Endothelial cell of umbilical vein (primary cell): ENCODE measurements around the gene TUBB4B. TPM values are rescaled to one million over a fixed set of nuclear protein-coding genes. Genes with fewer than 3 reads are reported as not detected.

Experiments
- BruUV-seq: library from RNA; stranded (reverse); fragments of 400-500 nt; replicated peaks from 2 replicates; lab custom pipeline; 2021; lab: Mats Ljungman, UMichigan
- CTCF ChIA-PET: fragments of 300-600, 350-600 bp; sonication (Branson Sonifier 250); formaldehyde crosslinking; loops from one replicate; lab custom pipeline; 2021; ENCODE audit warnings: antibody characterized with exemption, inconsistent platforms; lab: Charles Lee
- POLR2A ChIA-PET: fragments of 300-600, 350-600 bp; sonication (Branson Sonifier 250); formaldehyde crosslinking; loops from one replicate; lab custom pipeline; 2021; ENCODE audit warnings: antibody characterized with exemption, inconsistent platforms; lab: Charles Lee
- DNase-seq: peaks from one replicate; pipeline ENCODE4 v3.0.0-alpha.2; 2011; ENCODE audit warnings: low read depth, low spot score
- FAIRE-seq: peaks from 2 replicates; lab custom pipeline; 2011; peaks lifted over from hg19 to GRCh38; lab: Jason Lieb, UNC
- H2AFZ ChIP-seq: 2 replicates; pipeline ENCODE4 v1.6.0; 2012; ENCODE audit warnings: low read depth, low read length, control low read depth, inconsistent platforms
- H3K27ac ChIP-seq: 2 replicates; pipeline ENCODE4 v1.5.1; 2011; ENCODE audit warnings: low read depth, mild to moderate bottlenecking, control low read depth, low read length, moderate library complexity; ENCODE audit not compliant: insufficient read depth
- H3K27me3 ChIP-seq, 2 experiments: 2 replicates each; pipeline versions ENCODE4 v1.6.0 to v1.6.1; 2011; ENCODE audit warnings: low read length in 2 of 2, mixed read lengths in 1 of 2; ENCODE audit not compliant: control insufficient read depth in 2 of 2, insufficient read depth in 2 of 2
- H3K36me3 ChIP-seq, 2 experiments: 2 replicates in 1 of 2; 3 replicates in 1 of 2; pipeline ENCODE4 v1.5.1; 2011; ENCODE audit warnings: low read length in 2 of 2, mild to moderate bottlenecking in 1 of 2, moderate library complexity in 1 of 2; ENCODE audit not compliant: control insufficient read depth in 2 of 2, insufficient read depth in 2 of 2; ENCODE audit errors: extremely low read depth in 1 of 2
- H3K4me1 ChIP-seq: 3 replicates; pipeline ENCODE4 v1.5.1; 2011; ENCODE audit warnings: mild to moderate bottlenecking, low read length; ENCODE audit not compliant: control insufficient read depth, insufficient read depth; ENCODE audit errors: extremely low read depth
- H3K4me2 ChIP-seq: 2 replicates; pipeline ENCODE4 v1.6.1; 2011; ENCODE audit warnings: low read length, control low read depth, mixed read lengths; ENCODE audit not compliant: insufficient read depth
- H3K4me3 ChIP-seq, 3 experiments: fragments of 200-600 bp in 1 of 3; sonication (generic), shearing (Covaris generic) in 1 of 3; replicated peaks in 1 of 3; 2 replicates each; pipeline ENCODE4 v1.5.1; 2011 to 2016; ENCODE audit warnings: control low read depth in 3 of 3, low read length in 3 of 3, mild to moderate bottlenecking in 2 of 3, inconsistent platforms in 1 of 3, low read depth in 1 of 3, moderate library complexity in 1 of 3; ENCODE audit not compliant: insufficient read depth in 1 of 3
- H3K79me2 ChIP-seq: 2 replicates; pipeline ENCODE4 v1.6.0; 2012; ENCODE audit warnings: low read length, inconsistent platforms; ENCODE audit not compliant: control insufficient read depth, insufficient read depth
- H3K9ac ChIP-seq: replicated peaks from 2 replicates; pipeline ENCODE3; 2011; ENCODE audit warnings: low read length, control low read depth; ENCODE audit not compliant: insufficient read depth; ENCODE audit errors: extremely low read depth
- H3K9me1 ChIP-seq: replicated peaks from 3 replicates; pipeline ENCODE4 v1.6.0; 2011; ENCODE audit warnings: mild to moderate bottlenecking, low read length; ENCODE audit not compliant: control insufficient read depth, insufficient read depth; ENCODE audit errors: extremely low read depth
- H3K9me3 ChIP-seq: replicated peaks from 2 replicates; pipeline ENCODE4 v1.5.1; 2012; ENCODE audit warnings: low read length, inconsistent platforms; ENCODE audit not compliant: control insufficient read depth, insufficient read depth
- H4K20me1 ChIP-seq: replicated peaks from 2 replicates; pipeline ENCODE3; 2011; ENCODE audit warnings: mild to moderate bottlenecking, low read length; ENCODE audit not compliant: control insufficient read depth, insufficient read depth; ENCODE audit errors: extremely low read depth
- CTCF ChIP-seq, 2 donors: IDR thresholded peaks; 1 replicate in 1 of 2; 2 replicates in 1 of 2; pipeline ENCODE4 v1.5.1; 2011; ENCODE audit warnings: low read length in 2 of 2, mild to moderate bottlenecking in 2 of 2, moderate library complexity in 2 of 2, control low read depth in 1 of 2, inconsistent platforms in 1 of 2, low read depth in 1 of 2; ENCODE audit not compliant: insufficient read depth in 1 of 2; ENCODE audit errors: extremely low read depth in 1 of 2
- EZH2 ChIP-seq: IDR thresholded peaks from 2 replicates; pipeline ENCODE4 v1.6.1; 2012; ENCODE audit warnings: borderline replicate concordance, low read depth, mild to moderate bottlenecking, moderate library complexity, low read length, inconsistent platforms; ENCODE audit not compliant: severe bottlenecking
- FOS ChIP-seq: IDR thresholded peaks from 2 replicates; pipeline ENCODE4 v1.6.1; 2011; ENCODE audit warnings: mild to moderate bottlenecking, low read length, moderate library complexity, borderline replicate concordance; ENCODE audit not compliant: insufficient read depth
- GATA2 ChIP-seq: IDR thresholded peaks from 2 replicates; pipeline ENCODE4 v1.7.0; 2011; ENCODE audit warnings: low read depth, mild to moderate bottlenecking, moderate library complexity, mixed read lengths, low read length; ENCODE audit not compliant: insufficient read length, insufficient read depth
- JUN ChIP-seq: IDR thresholded peaks from 2 replicates; pipeline ENCODE4 v1.6.1; 2011; ENCODE audit warnings: borderline replicate concordance, low read depth; ENCODE audit not compliant: insufficient read length, insufficient read depth
- MYC ChIP-seq: IDR thresholded peaks from one replicate; pipeline ENCODE4 v1.6.1; 2011; ENCODE audit warnings: mild to moderate bottlenecking, low read depth, low read length
- POLR2A ChIP-seq: IDR thresholded peaks from 2 replicates; pipeline ENCODE4 v1.6.1; 2012; ENCODE audit warnings: low read depth, mild to moderate bottlenecking, control low read depth, low read length
- POLR2AphosphoS5 ChIP-seq: IDR thresholded peaks from 2 replicates; pipeline ENCODE4 v1.6.1; 2012; ENCODE audit warnings: low read depth, mild to moderate bottlenecking, control low read depth, low read length, moderate library complexity; ENCODE audit not compliant: insufficient read depth
- dilution Hi-C: fragments of 300-500 bp; cut with MboI; formaldehyde crosslinking; loops from one replicate; pipeline ENCODE4 v1.15.0; 2019; ENCODE audit warnings: low sequenced_read_pairs; ENCODE audit not compliant: extremely low pct_ligation_motif_present
- intact Hi-C: fragments of 100-400 bp; cut with micrococcal nuclease; formaldehyde crosslinking; loops from one replicate; pipeline ENCODE4 v1.10.0; 2022
- polyA plus RNA-seq, 4 experiments: library from polyadenylated mRNA; depleted of rRNA in 3 of 4; stranded (reverse) in 3 of 4; unstranded in 1 of 4; fragments of >200 nt; gene quantifications; 2 replicates each; pipeline versions ENCODE4 v1.2.1 to v1.2.3, GENCODE V29; 2011 to 2012; ENCODE audit warnings: missing spikeins in 1 of 4
- total RNA-seq: library from RNA; stranded (reverse); gene quantifications from 2 replicates; pipeline ENCODE4 v1.2.3, GENCODE V29; 2021
- TF ChIP-seq, protein P1 (sequence below): IDR thresholded peaks from 2 replicates; pipeline ENCODE4 v1.6.1; 2011; ENCODE audit not compliant: insufficient read depth, insufficient read length

Gene TUBB4B
- total and polyA plus RNA-seq, 2 donors (not counting 3 experiments of a cell fraction or from before 2014, with no cell fraction given): 418 to 558 TPM

DNA sequence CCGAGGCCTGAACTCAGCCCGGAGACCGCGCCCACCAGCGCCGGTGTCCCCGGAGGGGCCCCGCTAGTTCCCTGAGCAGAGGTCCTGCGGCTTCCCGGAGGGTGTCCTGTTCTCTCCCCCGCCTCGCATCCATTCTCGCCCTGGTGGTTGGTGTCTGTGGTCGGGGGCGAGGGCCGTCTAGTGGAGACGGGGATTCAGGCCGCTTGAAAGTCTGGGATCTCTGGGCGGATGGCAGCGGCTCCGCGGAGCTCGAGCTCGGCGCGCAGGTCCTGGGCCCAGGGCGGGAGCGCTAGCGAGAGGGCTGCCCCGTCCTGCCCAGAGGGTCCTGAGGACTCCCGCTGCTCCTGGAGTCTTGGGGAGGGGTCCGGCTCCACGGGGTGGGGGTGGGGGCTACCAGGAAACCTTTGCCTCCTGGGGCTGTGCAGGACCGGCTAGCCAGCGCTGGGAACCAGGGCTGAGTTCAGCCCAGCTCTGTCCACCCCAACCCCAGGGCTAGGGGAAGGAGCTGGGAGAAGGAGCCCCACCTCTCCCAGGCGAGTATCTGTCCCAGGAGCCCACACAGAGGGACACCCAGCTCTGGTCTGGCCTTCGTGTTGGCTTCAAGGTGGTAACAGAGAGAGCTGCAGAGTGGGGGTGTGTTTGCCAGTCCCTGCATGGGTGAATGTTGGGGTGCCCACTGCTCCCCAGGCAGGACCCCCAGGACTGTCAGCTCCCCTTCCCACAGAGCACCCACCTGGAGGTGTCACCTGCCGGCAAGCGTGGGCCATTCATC lies 40.4 kb downstream of the TUBB4B start:
- Histone ChIP-seq H3K4me3 (no peak overlapping the region), H3K4me2 (no peak overlapping the region), H3K4me1 (peaks cover 23% of the 10 kb centered on the region), H2AFZ (no peak overlapping the region), H3K36me3 (peaks cover 10% of the 10 kb centered on the region in 2 experiments), H3K9me1 (no peaks in the 10 kb centered on the region), H4K20me1 (no peaks in the 10 kb centered on the region), H3K27me3 (no peaks in the 10 kb centered on the region), H3K79me2 (peaks cover 42% of the 10 kb centered on the region), H3K27ac (no peak overlapping the region), H3K9me3 (no peaks in the 10 kb centered on the region), H3K9ac (no peak overlapping the region)
- no peak for DNase-seq
- no TSS peak for BruUV-seq
- intact Hi-C loops (no loop called here), dilution Hi-C loops (no loop called here)
- ChIA-PET CTCF (no interaction called here), POLR2A (no interaction called here)
- no peak for TF ChIP-seq MYC
- TF ChIP-seq EZH2: no peak
- no peak for TF ChIP-seq GATA2
- TF ChIP-seq POLR2A: no peak
- TF ChIP-seq, protein P1, sequence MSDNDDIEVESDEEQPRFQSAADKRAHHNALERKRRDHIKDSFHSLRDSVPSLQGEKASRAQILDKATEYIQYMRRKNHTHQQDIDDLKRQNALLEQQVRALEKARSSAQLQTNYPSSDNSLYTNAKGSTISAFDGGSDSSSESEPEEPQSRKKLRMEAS: no peak
- TF ChIP-seq FOS: no peak
- no peak for TF ChIP-seq CTCF (IDR thresholded peaks at IDR 0.05; ENCODE audit: extremely low read depth in 1 of 2, insufficient read depth in 1 of 2, low read depth in 1 of 2, low read length in 2 of 2)
- TF ChIP-seq JUN: no peak
- TF ChIP-seq POLR2AphosphoS5: no peak
- no peak for FAIRE-seq
